Fibroblast of pulmonary artery (primary cell): ENCODE results near the gene KIFC1.
"Not testable (repeated sequence)": the region's sequence is repeated elsewhere in the genome, so short reads cannot be mapped to it uniquely, and the experiment has no call there.

ENCODE experiments used
- DNase-seq: peaks from one replicate; pipeline ENCODE4 v3.0.0-alpha.2; 2010; ENCODE audit warnings: low read depth
- H3K4me3 ChIP-seq: replicated peaks from 2 replicates; pipeline ENCODE4 v1.5.1; 2011; ENCODE audit warnings: low read depth, mild to moderate bottlenecking, control low read depth, low read length, moderate library complexity
- CTCF ChIP-seq: IDR thresholded peaks from 2 replicates; pipeline ENCODE4 v1.5.1; 2011; ENCODE audit warnings: mild to moderate bottlenecking, control low read depth, low read length, inconsistent platforms; ENCODE audit errors: missing control alignments

KIFC1 gene

DNA sequence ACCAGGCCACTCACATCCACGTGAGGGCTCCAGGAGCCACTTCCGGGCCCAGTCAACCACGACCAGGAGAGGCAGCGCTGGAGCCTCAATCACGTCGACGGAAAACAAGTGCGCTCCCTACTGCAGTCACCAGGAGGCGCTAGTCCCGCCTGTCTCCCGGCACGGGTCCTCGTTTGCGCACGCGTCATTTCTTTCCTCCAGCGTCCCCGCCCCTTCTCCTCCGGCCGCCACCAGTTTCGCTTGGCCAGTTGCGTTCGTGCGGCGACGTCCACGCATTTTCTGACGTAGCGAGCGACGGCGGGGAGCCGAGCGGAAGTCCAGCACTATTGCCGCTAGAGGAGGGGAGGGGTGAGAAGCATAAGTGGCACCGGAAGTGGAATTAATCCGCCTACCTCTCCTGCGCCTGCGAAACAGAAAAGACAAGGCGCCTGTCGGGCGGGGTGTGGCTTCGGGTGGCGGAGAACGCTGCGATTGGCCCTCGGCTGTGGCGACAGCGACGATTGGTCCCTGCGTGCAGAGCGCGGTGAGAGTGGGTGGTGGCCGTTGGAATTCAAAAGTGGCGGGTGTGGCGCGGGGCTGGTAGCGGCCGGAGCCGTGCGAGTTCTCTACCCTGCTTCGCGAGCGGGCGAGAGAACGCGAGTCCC lies at the start of gene KIFC1:
Gene KIFC1 (plus strand): TSS at position 546 of the 644 bp plus-strand sequence. CDS start 163 bp downstream, outside the sequence.
- peak within 1 kb of the TSS; percentile 90 for H3K4me3 ChIP-seq
- DNase-seq = peak; percentile 100
- peak; percentile 94 for TF ChIP-seq CTCF

DNA sequence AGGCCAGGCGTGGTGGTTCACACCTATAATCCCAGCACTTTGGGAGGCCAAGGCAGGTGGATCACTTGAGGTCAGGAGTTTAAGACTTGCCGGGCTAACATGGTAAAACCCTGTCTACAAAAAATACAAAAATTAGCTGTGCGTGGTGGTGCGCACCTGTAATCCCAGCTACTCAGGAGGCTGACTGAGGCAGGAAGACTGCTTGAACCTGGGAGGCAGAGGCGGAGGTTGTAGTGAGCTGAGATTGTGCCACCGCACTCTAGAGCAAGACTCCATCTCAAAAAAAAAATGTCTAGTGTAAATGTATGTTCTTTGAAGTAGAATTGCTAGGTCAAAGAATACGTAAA lies 48.0 kb upstream of the KIFC1 start:
- DNase-seq, H3K4me3 ChIP-seq: not testable (repeated sequence)

- TF ChIP-seq CTCF = no peak
- H3K4me3 ChIP-seq = no peak overlapping the region
- DNase-seq = no peak
Observed at GRCh38 chr6:33343953-33344611, 47.5 kb upstream of the KIFC1 start.

DNA sequence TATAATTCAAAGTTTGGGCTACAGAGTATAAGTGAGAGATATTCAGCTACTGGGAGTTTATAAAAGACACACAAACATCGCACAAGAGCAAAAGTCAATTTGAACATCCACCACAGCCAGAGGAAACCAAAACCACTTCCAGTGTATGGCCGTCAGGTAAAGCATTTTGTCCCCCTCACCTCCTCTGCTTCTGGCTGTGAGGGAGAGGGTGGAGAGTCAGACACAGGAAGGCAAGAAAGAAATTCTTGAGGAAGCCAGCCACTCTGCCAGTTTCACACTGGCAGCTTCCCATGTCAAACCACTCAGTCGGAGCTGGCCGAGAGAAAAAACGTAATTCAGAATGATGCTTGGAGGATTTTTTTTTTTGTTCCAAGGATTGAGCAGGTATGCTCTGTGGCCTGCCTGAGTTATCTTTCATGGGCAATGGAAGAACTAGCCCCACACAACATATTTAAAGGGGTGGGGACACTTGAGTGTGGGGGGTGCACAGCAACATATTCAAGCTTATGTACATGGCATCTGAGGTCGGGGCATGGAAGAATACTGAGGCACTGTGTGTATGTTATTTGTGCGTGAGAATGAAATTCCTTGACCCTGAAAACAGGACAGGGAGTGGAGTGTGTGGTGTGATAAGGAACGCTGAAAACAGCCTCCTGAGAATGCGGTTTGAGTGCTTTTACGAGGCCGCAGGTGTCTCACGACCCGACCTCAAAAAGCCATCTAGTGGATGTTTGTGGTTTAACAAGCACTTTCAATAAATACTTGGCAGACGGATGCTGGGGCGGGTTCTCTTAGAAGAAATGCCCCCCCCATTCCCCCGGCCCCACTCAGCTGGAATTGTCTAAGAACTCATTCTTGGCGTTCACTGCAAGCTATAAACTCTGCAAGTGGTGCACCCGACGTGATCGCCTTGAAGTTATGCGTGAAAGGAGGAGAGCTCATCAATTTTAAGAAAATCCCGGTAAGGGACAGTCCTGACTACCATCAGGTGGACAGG lies 46.6 kb upstream of the KIFC1 start:
- peak; percentile 83 for DNase-seq
- no peak overlapping the region for H3K4me3 ChIP-seq

DNA sequence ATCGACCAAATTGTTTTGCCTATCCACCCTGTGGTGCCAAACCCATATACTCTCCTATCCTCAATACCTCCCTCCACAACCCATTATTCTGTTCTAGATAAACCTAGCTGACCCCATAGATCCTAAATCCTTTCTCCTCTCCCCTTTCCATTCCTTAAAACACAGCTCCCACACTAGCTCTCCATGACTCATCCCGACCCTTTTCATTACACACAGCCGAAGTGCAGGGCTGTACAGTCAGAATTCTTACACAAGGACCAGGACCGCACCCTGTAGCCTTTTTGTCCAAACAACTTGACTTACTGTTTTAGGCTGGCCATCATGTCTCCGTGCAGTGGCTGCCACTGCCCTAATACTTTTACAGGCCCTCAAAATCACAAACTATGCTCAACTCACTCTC lies 44.7 kb upstream of the KIFC1 start:
- not testable (repeated sequence) for H3K4me3 ChIP-seq
- DNase-seq = peak; percentile 28

More for the DNA sequence above, 46.6 kb upstream of the KIFC1 start:
- TF ChIP-seq CTCF = peak; percentile 57

DNA sequence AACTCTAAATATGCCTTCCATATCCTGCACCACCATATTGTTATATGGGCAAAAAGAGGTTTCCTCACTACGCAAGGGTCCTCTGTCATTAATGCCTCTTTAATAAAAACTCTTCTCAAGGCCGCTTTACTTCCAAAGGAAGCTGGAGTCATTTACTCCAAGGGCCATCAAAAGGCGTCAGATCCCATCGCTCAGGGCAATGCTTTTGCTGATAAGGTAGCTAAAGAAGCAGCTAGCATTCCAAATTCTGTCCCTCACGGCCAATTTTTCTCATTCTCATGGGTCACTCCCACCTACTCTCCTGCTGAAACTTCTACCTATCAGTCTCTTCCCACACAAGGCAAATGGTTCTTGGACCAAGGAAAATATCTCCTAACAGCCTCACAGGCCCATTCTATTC lies 43.8 kb upstream of the KIFC1 start:
- no peak for TF ChIP-seq CTCF
- DNase-seq = no peak
- no peak overlapping the region for H3K4me3 ChIP-seq

DNA sequence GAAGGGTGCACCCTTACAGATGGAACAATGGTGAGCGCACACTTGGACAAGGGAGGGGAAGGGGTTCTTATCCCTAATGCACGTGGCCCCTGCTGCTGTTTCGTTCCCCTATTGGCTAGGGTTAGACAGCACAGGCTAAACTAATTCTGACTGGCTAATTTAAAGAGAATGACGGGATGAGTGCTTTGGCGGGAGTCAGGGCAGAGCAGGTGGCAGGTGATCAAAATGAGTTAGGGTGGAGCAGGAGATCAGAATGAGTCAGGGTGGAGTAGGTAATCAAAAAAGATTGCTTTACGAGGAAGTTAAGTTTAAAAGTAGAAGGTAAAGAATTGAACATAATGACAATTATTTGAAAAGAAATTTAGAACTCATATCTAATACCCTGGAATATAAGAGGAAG lies 35.8 kb upstream of the KIFC1 start:
- not testable (repeated sequence) for H3K4me3 ChIP-seq, DNase-seq

- DNase-seq = no peak
- no peak for TF ChIP-seq CTCF
- no peak overlapping the region for H3K4me3 ChIP-seq
Observed at GRCh38 chr6:33356295-33356694, 35.3 kb upstream of the KIFC1 start.

GRCh38 chr6:33357160-33357871 lies 34.3 kb upstream of the KIFC1 start:
- H3K4me3 ChIP-seq, DNase-seq: not testable (repeated sequence)
